ENCODE measurements around the gene HLA-DPA1.

DNA sequence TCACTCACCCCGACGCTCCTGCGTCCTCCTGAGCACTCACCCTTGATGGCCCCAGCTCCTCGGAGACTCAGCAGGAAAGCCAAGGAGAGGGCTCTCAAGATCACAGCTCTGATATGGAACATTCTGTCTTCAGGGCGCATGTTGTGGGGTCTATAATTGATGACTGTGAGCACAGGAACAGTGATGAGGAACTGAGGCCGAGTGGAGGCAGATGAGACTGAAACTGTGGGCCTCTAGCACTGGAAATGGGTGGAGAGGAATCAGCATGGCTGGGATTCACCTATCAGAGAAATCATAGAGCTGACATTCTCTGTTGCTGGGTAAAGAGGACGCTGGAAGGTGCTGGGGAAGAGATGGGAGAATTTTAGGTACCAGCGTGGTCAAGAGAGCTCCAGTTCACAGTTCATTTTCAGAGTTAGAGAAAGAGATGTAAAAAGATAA, at the start of gene HLA-DPA1:
- TF ChIP-seq, protein P1, sequence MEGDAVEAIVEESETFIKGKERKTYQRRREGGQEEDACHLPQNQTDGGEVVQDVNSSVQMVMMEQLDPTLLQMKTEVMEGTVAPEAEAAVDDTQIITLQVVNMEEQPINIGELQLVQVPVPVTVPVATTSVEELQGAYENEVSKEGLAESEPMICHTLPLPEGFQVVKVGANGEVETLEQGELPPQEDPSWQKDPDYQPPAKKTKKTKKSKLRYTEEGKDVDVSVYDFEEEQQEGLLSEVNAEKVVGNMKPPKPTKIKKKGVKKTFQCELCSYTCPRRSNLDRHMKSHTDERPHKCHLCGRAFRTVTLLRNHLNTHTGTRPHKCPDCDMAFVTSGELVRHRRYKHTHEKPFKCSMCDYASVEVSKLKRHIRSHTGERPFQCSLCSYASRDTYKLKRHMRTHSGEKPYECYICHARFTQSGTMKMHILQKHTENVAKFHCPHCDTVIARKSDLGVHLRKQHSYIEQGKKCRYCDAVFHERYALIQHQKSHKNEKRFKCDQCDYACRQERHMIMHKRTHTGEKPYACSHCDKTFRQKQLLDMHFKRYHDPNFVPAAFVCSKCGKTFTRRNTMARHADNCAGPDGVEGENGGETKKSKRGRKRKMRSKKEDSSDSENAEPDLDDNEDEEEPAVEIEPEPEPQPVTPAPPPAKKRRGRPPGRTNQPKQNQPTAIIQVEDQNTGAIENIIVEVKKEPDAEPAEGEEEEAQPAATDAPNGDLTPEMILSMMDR (conservative IDR thresholded peaks at IDR 0.05; ENCODE audit: low read depth, low read length): no peak
- no peak for TF ChIP-seq EZH2 (IDR thresholded peaks at IDR 0.05; ENCODE audit: borderline replicate concordance, low read depth, low read length, poor library complexity, severe bottlenecking)

Measured in A673 (cell line).